Measurements from ENCODE around the gene ZNF786.

DNA sequence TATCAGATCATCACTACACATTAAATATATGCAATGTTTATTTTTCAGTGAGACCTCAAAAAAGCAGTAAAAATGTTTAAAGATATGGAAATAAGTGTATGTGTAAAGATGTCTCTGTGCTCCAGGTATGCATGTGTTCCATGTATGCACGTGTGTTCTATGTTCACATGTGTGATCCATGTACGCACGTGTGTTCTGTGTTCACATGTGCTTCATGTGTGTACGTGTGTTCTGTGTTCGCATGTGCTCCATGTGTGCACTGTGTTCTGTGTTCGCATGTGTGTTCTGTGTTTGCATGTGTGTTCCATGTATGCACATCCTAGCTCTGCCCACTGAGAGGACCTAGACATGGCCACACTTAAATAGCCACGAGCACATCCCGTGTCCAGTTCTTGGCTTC, 46.6 kb downstream of the ZNF786 start:
- TF ChIP-seq, protein P1, sequence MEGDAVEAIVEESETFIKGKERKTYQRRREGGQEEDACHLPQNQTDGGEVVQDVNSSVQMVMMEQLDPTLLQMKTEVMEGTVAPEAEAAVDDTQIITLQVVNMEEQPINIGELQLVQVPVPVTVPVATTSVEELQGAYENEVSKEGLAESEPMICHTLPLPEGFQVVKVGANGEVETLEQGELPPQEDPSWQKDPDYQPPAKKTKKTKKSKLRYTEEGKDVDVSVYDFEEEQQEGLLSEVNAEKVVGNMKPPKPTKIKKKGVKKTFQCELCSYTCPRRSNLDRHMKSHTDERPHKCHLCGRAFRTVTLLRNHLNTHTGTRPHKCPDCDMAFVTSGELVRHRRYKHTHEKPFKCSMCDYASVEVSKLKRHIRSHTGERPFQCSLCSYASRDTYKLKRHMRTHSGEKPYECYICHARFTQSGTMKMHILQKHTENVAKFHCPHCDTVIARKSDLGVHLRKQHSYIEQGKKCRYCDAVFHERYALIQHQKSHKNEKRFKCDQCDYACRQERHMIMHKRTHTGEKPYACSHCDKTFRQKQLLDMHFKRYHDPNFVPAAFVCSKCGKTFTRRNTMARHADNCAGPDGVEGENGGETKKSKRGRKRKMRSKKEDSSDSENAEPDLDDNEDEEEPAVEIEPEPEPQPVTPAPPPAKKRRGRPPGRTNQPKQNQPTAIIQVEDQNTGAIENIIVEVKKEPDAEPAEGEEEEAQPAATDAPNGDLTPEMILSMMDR (IDR thresholded peaks at IDR 0.05) = no peak
- TF ChIP-seq POLR2A (IDR thresholded peaks at IDR 0.05) = no peak
